SIG-M5 treated with dmso at 0.1 percent for 504 hours (cell line): ENCODE data around the gene PRXL2A.

Experiments
- DNase-seq: peaks from one replicate; lab custom pipeline; 2025; ENCODE audit not compliant: unreplicated experiment; lab: John Stamatoyannopoulos, UW

Gene PRXL2A

GRCh38 chr10:80443531-80443974 lies 35.2 kb downstream of the PRXL2A start:
- peak; percentile 35 for DNase-seq

DNA sequence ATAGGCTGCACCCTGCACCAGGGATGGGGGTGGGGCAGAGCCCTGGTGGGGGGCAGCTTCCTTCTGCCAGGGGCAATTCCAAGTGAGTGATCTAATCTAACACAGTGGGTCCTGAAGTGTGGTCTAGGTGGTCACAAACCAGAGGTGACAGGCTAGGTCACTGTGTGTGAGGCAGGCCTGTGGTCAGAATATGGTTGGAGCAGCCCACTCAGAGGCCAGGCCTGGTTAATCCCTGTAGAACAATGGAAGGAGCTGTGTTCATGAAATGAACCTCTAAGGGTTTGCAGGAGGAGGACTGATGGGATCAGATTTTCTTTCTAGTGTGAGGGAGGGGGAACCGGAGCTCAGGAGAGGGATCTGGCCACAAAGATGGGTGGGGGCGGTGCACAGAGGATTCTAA lies 35.8 kb downstream of the PRXL2A start:
- DNase-seq: no peak

GRCh38 chr10:80444646-80445319 lies 36.4 kb downstream of the PRXL2A start:
- peak; percentile 78 for DNase-seq

DNA sequence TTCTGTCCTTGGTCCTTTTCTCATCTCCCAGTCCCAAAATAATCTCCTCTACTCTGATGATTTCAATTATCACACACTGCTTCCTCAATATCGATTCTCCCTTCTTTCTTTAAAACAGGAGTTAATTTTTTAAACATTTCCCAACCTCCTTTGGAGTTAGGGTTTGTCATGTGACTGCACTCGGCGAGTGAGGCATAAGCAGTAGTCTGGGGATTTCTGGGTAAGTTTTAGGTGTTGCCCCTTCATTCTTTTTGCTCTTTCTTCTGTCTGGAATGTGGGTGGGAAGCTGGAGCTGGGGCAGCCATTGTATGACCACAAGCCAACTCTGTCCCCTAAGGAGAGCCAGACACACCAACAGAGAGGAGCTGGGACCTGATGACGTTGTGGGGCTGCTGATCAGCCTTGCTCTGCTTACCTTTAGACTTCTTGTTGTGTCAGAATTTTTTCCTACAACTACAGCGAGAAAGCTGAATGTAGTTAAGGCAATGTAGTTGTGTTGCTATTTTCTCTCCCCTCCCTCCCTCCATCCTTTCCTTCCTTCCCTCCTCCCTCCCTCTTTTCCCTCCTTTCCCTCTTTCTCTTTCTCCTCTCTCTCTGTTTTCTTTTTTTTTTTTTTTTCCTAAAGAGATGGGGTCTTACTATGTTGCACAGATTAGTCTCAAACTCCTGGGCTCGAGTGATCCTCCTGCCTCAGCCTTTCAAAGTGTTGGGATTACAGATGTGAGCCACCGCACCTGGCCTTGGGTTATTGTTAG lies 39.3 kb downstream of the PRXL2A start:
- no peak for DNase-seq

- no peak for DNase-seq
Observed at GRCh38 chr10:80448209-80448942, 40.0 kb downstream of the PRXL2A start.

- no peak for DNase-seq
Observed at GRCh38 chr10:80449520-80449919, 41.2 kb downstream of the PRXL2A start.

DNA sequence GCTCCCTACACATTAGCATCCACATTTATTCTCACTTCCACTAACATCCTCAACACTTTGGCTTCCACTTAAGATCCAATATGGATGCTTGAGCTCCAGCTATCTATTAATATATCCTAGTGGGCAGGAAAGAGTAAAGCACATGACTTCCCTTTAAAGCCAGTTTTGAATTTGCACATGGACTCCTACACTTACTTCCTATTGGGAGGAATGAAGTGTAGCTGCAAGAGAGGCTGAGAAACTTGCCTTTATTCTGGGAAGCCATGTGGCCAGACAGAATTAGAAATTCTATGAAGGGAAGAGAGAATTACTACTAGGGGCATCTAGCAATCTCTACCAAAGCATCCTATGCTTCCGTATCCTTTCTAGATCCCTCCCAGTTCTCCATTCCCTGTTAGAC lies 42.8 kb downstream of the PRXL2A start:
- no peak for DNase-seq

- no peak for DNase-seq
Observed at GRCh38 chr10:80452069-80452468, 43.7 kb downstream of the PRXL2A start.

- DNase-seq: no peak
Observed at GRCh38 chr10:80452640-80453039, 44.3 kb downstream of the PRXL2A start.

GRCh38 chr10:80453056-80453841 lies 44.9 kb downstream of the PRXL2A start:
- no peak for DNase-seq

- DNase-seq: peak; percentile 52
Observed at GRCh38 chr10:80453842-80454512, 45.6 kb downstream of the PRXL2A start, which contains the start of gene TSPAN14. TSS of gene TSPAN14 (plus strand) at chr10:80454310. CDS start at chr10:80489234, 34,924 bp downstream.

GRCh38 chr10:80454513-80455460 lies 46.4 kb downstream of the PRXL2A start:
- DNase-seq: no peak

GRCh38 chr10:80455461-80456349 lies 47.4 kb downstream of the PRXL2A start:
- DNase-seq: no peak

GRCh38 chr10:80457554-80458262 lies 49.4 kb downstream of the PRXL2A start:
- DNase-seq: no peak

DNA sequence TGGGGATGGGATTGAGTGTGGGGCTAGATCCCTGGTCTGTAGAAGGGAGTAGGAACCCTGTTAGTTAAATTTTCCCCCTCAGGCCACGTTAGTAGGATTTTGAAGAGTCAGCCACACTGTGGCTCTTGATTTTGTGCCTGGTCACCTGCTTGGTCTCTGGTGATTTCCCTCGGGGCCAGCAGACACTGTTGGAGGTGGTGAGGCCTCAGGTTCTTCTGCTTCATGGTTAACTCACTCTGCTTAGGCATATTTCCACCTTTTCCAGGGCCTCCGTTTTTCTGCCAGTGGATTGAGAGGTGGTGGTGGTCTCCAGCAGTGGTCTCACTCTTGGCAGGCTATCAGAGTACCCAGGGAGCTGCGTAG lies 49.9 kb downstream of the PRXL2A start:
- no peak for DNase-seq

- DNase-seq: no peak
Observed at GRCh38 chr10:80458638-80459037, 50.3 kb downstream of the PRXL2A start.

- peak; percentile 81 for DNase-seq
Observed at GRCh38 chr10:80459047-80459865, 50.9 kb downstream of the PRXL2A start.
